Ammon's horn (tissue), 1 donor: ENCODE results near the gene FGF14.

Source experiments
- DNase-seq: peaks from one replicate; pipeline ENCODE4 v3.0.0-alpha.2; 2016; ENCODE audit warnings: low spot score

The FGF14 gene

GRCh38 chr13:102040812-102041211 is 361.0 kb downstream of the FGF14 start:
- DNase-seq: no peak

- DNase-seq: no peak
Observed at GRCh38 chr13:102039264-102039663, 362.6 kb downstream of the FGF14 start.

- no peak for DNase-seq
Observed at GRCh38 chr13:102038787-102039186, 363.1 kb downstream of the FGF14 start.

- no peak for DNase-seq
Observed at GRCh38 chr13:102035969-102036368, 365.9 kb downstream of the FGF14 start.

GRCh38 chr13:102033857-102034331 is 368.0 kb downstream of the FGF14 start:
- DNase-seq: no peak

- no peak for DNase-seq
Observed at GRCh38 chr13:102033386-102033785, 368.5 kb downstream of the FGF14 start.

- DNase-seq: no peak
Observed at GRCh38 chr13:102028868-102029267, 373.0 kb downstream of the FGF14 start.

GRCh38 chr13:102028206-102028605 is 373.6 kb downstream of the FGF14 start:
- DNase-seq: no peak

- DNase-seq: no peak
Observed at GRCh38 chr13:102021777-102022176, 380.1 kb downstream of the FGF14 start.

GRCh38 chr13:102020611-102021216 is 381.1 kb downstream of the FGF14 start:
- no peak for DNase-seq

- DNase-seq: no peak
Observed at GRCh38 chr13:102018716-102019115, 383.1 kb downstream of the FGF14 start.

GRCh38 chr13:102017248-102017647 is 384.6 kb downstream of the FGF14 start:
- no peak for DNase-seq

- DNase-seq: peak; percentile 36
Observed at GRCh38 chr13:102012299-102013293, 389.3 kb downstream of the FGF14 start.

- peak; percentile 8 for DNase-seq
Observed at GRCh38 chr13:102011455-102011854, 390.4 kb downstream of the FGF14 start.

GRCh38 chr13:102003848-102004570 is 397.8 kb downstream of the FGF14 start:
- peak; percentile 28 for DNase-seq

GRCh38 chr13:102002287-102002686 is 399.6 kb downstream of the FGF14 start:
- no peak for DNase-seq

GRCh38 chr13:102000764-102001163 is 401.1 kb downstream of the FGF14 start:
- no peak for DNase-seq

- no peak for DNase-seq
Observed at GRCh38 chr13:101998129-101998528, 403.7 kb downstream of the FGF14 start.

GRCh38 chr13:101996954-101997353 is 404.9 kb downstream of the FGF14 start:
- DNase-seq: peak; percentile 57

GRCh38 chr13:101989798-101990350 is 412.0 kb downstream of the FGF14 start:
- DNase-seq: no peak

GRCh38 chr13:101988140-101988539 is 413.7 kb downstream of the FGF14 start:
- no peak for DNase-seq

- no peak for DNase-seq
Observed at GRCh38 chr13:101986316-101986715, 415.5 kb downstream of the FGF14 start.
